ENCODE data around the gene IFITM10.

DNA sequence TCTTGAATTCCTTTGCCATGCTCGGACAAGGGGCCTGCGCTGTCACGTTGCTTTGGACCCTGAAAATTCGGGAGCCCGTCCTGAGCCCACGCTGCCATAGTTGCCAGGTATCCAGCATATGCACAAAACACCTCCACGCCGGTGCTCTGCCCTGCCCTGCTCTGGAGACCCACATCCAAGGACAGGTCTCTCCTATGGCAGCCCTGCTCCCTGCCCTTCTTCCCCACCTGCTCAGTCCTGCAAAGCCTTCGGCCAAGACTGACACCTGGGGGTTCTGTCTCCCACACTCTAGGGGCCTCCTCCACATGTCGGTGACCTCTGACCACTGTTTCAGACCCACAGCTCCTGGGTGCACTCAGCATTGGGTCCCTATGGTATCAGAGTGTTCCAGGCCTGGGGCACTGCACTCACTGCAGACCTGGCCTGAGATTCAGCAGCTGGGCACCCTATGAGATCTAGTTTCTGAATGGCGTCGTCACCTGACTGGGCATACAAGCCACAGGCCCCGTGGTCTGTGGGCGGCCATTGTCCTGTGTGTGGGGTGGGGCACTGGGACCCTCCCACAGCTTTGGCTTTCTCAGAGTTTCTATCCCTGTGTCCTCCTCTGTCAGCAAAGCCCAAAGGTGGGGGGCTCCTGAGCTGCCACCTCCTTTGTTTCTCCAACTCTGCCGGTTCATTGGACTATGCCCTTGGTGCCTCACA, 55.4 kb downstream of the IFITM10 start:
- TF ChIP-seq, protein P1, sequence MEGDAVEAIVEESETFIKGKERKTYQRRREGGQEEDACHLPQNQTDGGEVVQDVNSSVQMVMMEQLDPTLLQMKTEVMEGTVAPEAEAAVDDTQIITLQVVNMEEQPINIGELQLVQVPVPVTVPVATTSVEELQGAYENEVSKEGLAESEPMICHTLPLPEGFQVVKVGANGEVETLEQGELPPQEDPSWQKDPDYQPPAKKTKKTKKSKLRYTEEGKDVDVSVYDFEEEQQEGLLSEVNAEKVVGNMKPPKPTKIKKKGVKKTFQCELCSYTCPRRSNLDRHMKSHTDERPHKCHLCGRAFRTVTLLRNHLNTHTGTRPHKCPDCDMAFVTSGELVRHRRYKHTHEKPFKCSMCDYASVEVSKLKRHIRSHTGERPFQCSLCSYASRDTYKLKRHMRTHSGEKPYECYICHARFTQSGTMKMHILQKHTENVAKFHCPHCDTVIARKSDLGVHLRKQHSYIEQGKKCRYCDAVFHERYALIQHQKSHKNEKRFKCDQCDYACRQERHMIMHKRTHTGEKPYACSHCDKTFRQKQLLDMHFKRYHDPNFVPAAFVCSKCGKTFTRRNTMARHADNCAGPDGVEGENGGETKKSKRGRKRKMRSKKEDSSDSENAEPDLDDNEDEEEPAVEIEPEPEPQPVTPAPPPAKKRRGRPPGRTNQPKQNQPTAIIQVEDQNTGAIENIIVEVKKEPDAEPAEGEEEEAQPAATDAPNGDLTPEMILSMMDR (IDR thresholded peaks at IDR 0.05; ENCODE audit: poor library complexity), result no peak
- TF ChIP-seq EZH2phosphoT487 (IDR thresholded peaks at IDR 0.05; ENCODE audit: low read depth, severe bottlenecking, unreplicated experiment), result no peak
